WERI-Rb-1 (cell line): ENCODE results near the gene DLX2.
"Not testable (repeated sequence)": the region's sequence is repeated elsewhere in the genome, so short reads cannot be mapped to it uniquely, and the experiment has no call there.

ENCODE experiments used
- DNase-seq: peaks from one replicate; pipeline ENCODE4 v3.0.0-alpha.2; 2020
- H3K27ac ChIP-seq: fragments of 250-450 bp; sonication (Bioruptor Pico); 2 replicates; pipeline ENCODE4 v1.5.1; 2020; ENCODE audit warnings: mild to moderate bottlenecking, moderate library complexity
- H3K27me3 ChIP-seq: fragments of 250-450 bp; sonication (Bioruptor Pico); 2 replicates; pipeline ENCODE4 v1.5.1; 2021; ENCODE audit warnings: mild to moderate bottlenecking, low read depth, moderate library complexity; ENCODE audit not compliant: insufficient read depth, severe bottlenecking
- H3K36me3 ChIP-seq: fragments of 250-450 bp; sonication (Bioruptor Pico); 2 replicates; pipeline ENCODE4 v1.5.1; 2020; ENCODE audit warnings: mild to moderate bottlenecking, moderate library complexity
- H3K4me3 ChIP-seq: 2 replicates; pipeline ENCODE4 v1.5.1; 2011; ENCODE audit warnings: low read depth, mild to moderate bottlenecking, control low read depth, low read length
- H3K9me3 ChIP-seq: fragments of 250-450 bp; sonication (Bioruptor Pico); 2 replicates; pipeline ENCODE4 v1.5.1; 2021; ENCODE audit warnings: mild to moderate bottlenecking, moderate library complexity; ENCODE audit not compliant: severe bottlenecking
- CTCF ChIP-seq: IDR thresholded peaks from 2 replicates; pipeline ENCODE4 v1.5.1; 2011; ENCODE audit warnings: low read depth, mild to moderate bottlenecking, control low read depth, inconsistent platforms, low read length

Gene DLX2

GRCh38 chr2:172066394-172066886 lies 36.3 kb downstream of the DLX2 start:
- Histone ChIP-seq H3K36me3 (no peaks in the 10 kb centered on the region), H3K27ac (no peak overlapping the region), H3K27me3 (no peaks in the 10 kb centered on the region), H3K9me3 (no peaks in the 10 kb centered on the region), H3K4me3 (no peak overlapping the region)
- no peak for DNase-seq
- no peak for TF ChIP-seq CTCF

- Histone ChIP-seq H3K27me3 (no peaks in the 10 kb centered on the region), H3K36me3 (no peaks in the 10 kb centered on the region), H3K4me3 (no peak overlapping the region), H3K9me3 (no peaks in the 10 kb centered on the region), H3K27ac (no peak overlapping the region)
- no peak for TF ChIP-seq CTCF
- no peak for DNase-seq
Measured at GRCh38 chr2:172065111-172065510, 37.6 kb downstream of the DLX2 start.

GRCh38 chr2:172063446-172063845 lies 39.3 kb downstream of the DLX2 start:
- H3K27ac ChIP-seq = no peak overlapping the region
- H3K4me3 ChIP-seq = no peak overlapping the region
- H3K27me3 ChIP-seq = no peaks in the 10 kb centered on the region
- TF ChIP-seq CTCF = no peak
- H3K36me3 ChIP-seq = no peaks in the 10 kb centered on the region
- no peaks in the 10 kb centered on the region for H3K9me3 ChIP-seq
- no peak for DNase-seq

- TF ChIP-seq CTCF = no peak
- Histone ChIP-seq H3K36me3 (no peaks in the 10 kb centered on the region), H3K27ac (no peak overlapping the region), H3K27me3 (no peaks in the 10 kb centered on the region), H3K4me3 (no peak overlapping the region), H3K9me3 (no peaks in the 10 kb centered on the region)
- no peak for DNase-seq
Measured at GRCh38 chr2:172062402-172063004, 40.2 kb downstream of the DLX2 start.

- DNase-seq, H3K36me3 ChIP-seq, H3K9me3 ChIP-seq: not testable (repeated sequence)
Measured at GRCh38 chr2:172060118-172060517, 42.6 kb downstream of the DLX2 start.

GRCh38 chr2:172058660-172059059 lies 44.0 kb downstream of the DLX2 start:
- TF ChIP-seq CTCF = no peak
- no peak overlapping the region for H3K4me3 ChIP-seq
- DNase-seq = no peak

More at GRCh38 chr2:172060118-172060517, 42.6 kb downstream of the DLX2 start:
- H3K4me3 ChIP-seq, H3K27me3 ChIP-seq, H3K27ac ChIP-seq: not testable (repeated sequence)

More at GRCh38 chr2:172058660-172059059, 44.0 kb downstream of the DLX2 start:
- Histone ChIP-seq H3K27me3 (no peaks in the 10 kb centered on the region), H3K9me3 (no peaks in the 10 kb centered on the region), H3K27ac (no peak overlapping the region), H3K36me3 (no peaks in the 10 kb centered on the region)
